SU-DHL-6 (cell line): ENCODE measurements around the gene ATP2B2.

Experiments used
- H2AFZ ChIP-seq: fragments of 200-600 bp; sonication (generic); 2 replicates; pipeline ENCODE4 v1.6.1; 2014; ENCODE audit warnings: low read depth, mild to moderate bottlenecking, moderate library complexity, mixed read lengths, antibody characterized with exemption, low read length; ENCODE audit not compliant: severe bottlenecking
- H3F3A ChIP-seq: fragments of 200-600 bp; shearing (Covaris generic); 2 replicates; pipeline ENCODE4 v1.6.0; 2016; ENCODE audit warnings: antibody characterized with exemption, mild to moderate bottlenecking; ENCODE audit not compliant: insufficient read depth
- H3K27ac ChIP-seq: fragments of 200-600 bp; sonication (generic); 2 replicates; pipeline ENCODE4 v1.5.1; 2016; ENCODE audit warnings: low read depth, mild to moderate bottlenecking, low read length, moderate library complexity, mixed read lengths
- H3K27me3 ChIP-seq: fragments of 200-600 bp; sonication (generic), shearing (Covaris generic); 2 replicates; pipeline ENCODE4 v1.6.0; 2014; ENCODE audit warnings: mild to moderate bottlenecking, low read length
- H3K36me3 ChIP-seq: fragments of 200-600 bp; sonication (generic); 2 replicates; pipeline ENCODE4 v1.6.1; 2014; ENCODE audit warnings: mild to moderate bottlenecking, low read length, mixed read lengths
- H3K4me2 ChIP-seq: fragments of 300-600, 200-600 bp; shearing (Covaris generic), sonication (generic); 2 replicates; pipeline ENCODE4 v1.6.0; 2014; ENCODE audit warnings: low read length, low read depth, mild to moderate bottlenecking; ENCODE audit not compliant: poor library complexity, severe bottlenecking
- H3K4me3 ChIP-seq: fragments of 200-600 bp; sonication (generic); 2 replicates; pipeline ENCODE4 v1.5.1; 2014; ENCODE audit warnings: antibody characterized with exemption, low read length, mild to moderate bottlenecking, mixed read lengths; ENCODE audit not compliant: insufficient read depth, poor library complexity, severe bottlenecking
- H3K79me2 ChIP-seq: fragments of 200-600 bp; sonication (generic); 2 replicates; pipeline ENCODE4 v1.6.1; 2014; ENCODE audit warnings: mild to moderate bottlenecking, low read length, moderate library complexity; ENCODE audit not compliant: insufficient read depth
- H3K9ac ChIP-seq: fragments of 200-600 bp; sonication (generic); 2 replicates; pipeline ENCODE4 v1.7.0; 2014; ENCODE audit warnings: mild to moderate bottlenecking, low read length
- H3K9me2 ChIP-seq: fragments of 200-600 bp; sonication (generic); replicated peaks from 2 replicates; pipeline ENCODE4 v1.6.1; 2014; ENCODE audit warnings: low read length; ENCODE audit not compliant: insufficient read depth
- H3K9me3 ChIP-seq: fragments of 200-600 bp; sonication (generic); 2 replicates; pipeline ENCODE4 v1.6.1; 2014; ENCODE audit warnings: low read length, mixed read lengths; ENCODE audit not compliant: insufficient read depth
- H4K20me1 ChIP-seq: fragments of 200-600 bp; sonication (generic); 2 replicates; pipeline ENCODE4 v1.6.1; 2014; ENCODE audit warnings: low read depth, mild to moderate bottlenecking, antibody characterized with exemption, low read length, moderate library complexity, mixed read lengths
- CTCF ChIP-seq: fragments of 200-600 bp; sonication (generic); IDR thresholded peaks from one replicate; pipeline ENCODE4 v1.5.1; 2017; ENCODE audit warnings: antibody characterized with exemption, mild to moderate bottlenecking, low read length, moderate library complexity; ENCODE audit not compliant: insufficient read depth, poor library complexity, severe bottlenecking
- EZH2phosphoT487 ChIP-seq: fragments of 200-600 bp; sonication (generic), shearing (Covaris generic); conservative IDR thresholded peaks from 2 replicates; pipeline ENCODE4 v1.6.1; 2018; ENCODE audit warnings: mild to moderate bottlenecking, antibody characterized with exemption, low read length, moderate library complexity, mixed read lengths

The ATP2B2 gene

GRCh38 chr3:10515884-10516495, 10.6 kb upstream of the ATP2B2 start:
- Histone ChIP-seq H3K9me2 (no peaks in the 10 kb centered on the region), H3K4me2 (no peak overlapping the region), H3K79me2 (no peaks in the 10 kb centered on the region), H4K20me1 (no peaks in the 10 kb centered on the region), H2AFZ (no peak overlapping the region), H3K9me3 (no peaks in the 10 kb centered on the region), H3K27ac (no peak overlapping the region), H3K27me3 (no peaks in the 10 kb centered on the region), H3K36me3 (no peaks in the 10 kb centered on the region), H3K4me3 (no peak overlapping the region), H3F3A (no peaks in the 10 kb centered on the region), H3K9ac (no peak overlapping the region)
- no peak for TF ChIP-seq EZH2phosphoT487

- Histone ChIP-seq H3K9me2 (no peaks in the 10 kb centered on the region), H3K36me3 (no peaks in the 10 kb centered on the region), H4K20me1 (no peaks in the 10 kb centered on the region), H3K27ac (no peak overlapping the region), H2AFZ (no peak overlapping the region), H3K9me3 (no peaks in the 10 kb centered on the region), H3K27me3 (no peaks in the 10 kb centered on the region), H3F3A (no peaks in the 10 kb centered on the region), H3K9ac (no peak overlapping the region), H3K4me3 (no peak overlapping the region), H3K4me2 (no peak overlapping the region), H3K79me2 (no peaks in the 10 kb centered on the region)
- no peak for TF ChIP-seq CTCF
- no peak for TF ChIP-seq EZH2phosphoT487
Observed at GRCh38 chr3:10515396-10515795, 10.0 kb upstream of the ATP2B2 start.

GRCh38 chr3:10514407-10515069, 9.2 kb upstream of the ATP2B2 start:
- Histone ChIP-seq H3K9me2 (no peaks in the 10 kb centered on the region), H3K36me3 (no peaks in the 10 kb centered on the region), H2AFZ (no peak overlapping the region), H4K20me1 (no peaks in the 10 kb centered on the region), H3K27ac (no peak overlapping the region), H3K4me2 (no peak overlapping the region), H3K9ac (no peak overlapping the region), H3K4me3 (no peak overlapping the region), H3F3A (no peaks in the 10 kb centered on the region), H3K27me3 (no peaks in the 10 kb centered on the region), H3K79me2 (no peaks in the 10 kb centered on the region), H3K9me3 (no peaks in the 10 kb centered on the region)
- TF ChIP-seq CTCF: no peak
- no peak for TF ChIP-seq EZH2phosphoT487

- no peak overlapping the region for H3K9ac ChIP-seq
- no peak overlapping the region for H3K27ac ChIP-seq
- H3K4me2 ChIP-seq: no peak overlapping the region
- TF ChIP-seq EZH2phosphoT487: no peak
- H3K9me3 ChIP-seq: no peaks in the 10 kb centered on the region
- no peaks in the 10 kb centered on the region for H4K20me1 ChIP-seq
- H3K36me3 ChIP-seq: no peaks in the 10 kb centered on the region
- H3F3A ChIP-seq: no peaks in the 10 kb centered on the region
- no peaks in the 10 kb centered on the region for H3K9me2 ChIP-seq
- no peaks in the 10 kb centered on the region for H3K79me2 ChIP-seq
- H2AFZ ChIP-seq: no peak overlapping the region
- H3K27me3 ChIP-seq: no peaks in the 10 kb centered on the region
- no peak overlapping the region for H3K4me3 ChIP-seq
Observed at GRCh38 chr3:10513306-10513705, 7.9 kb upstream of the ATP2B2 start.
